GM18499 (cell line): ENCODE measurements around the gene RUNX1.
A peak's percentile ranks its signal among the peaks of the same experiment; 100 is the strongest.

Source experiments
- ATAC-seq: cut with Tn5 transposase; IDR thresholded peaks from one replicate; pipeline ENCODE4 v1.9.1; 2021; ENCODE audit warnings: moderate number of reproducible peaks; ENCODE audit not compliant: insufficient read depth, unreplicated experiment

The RUNX1 gene

DNA sequence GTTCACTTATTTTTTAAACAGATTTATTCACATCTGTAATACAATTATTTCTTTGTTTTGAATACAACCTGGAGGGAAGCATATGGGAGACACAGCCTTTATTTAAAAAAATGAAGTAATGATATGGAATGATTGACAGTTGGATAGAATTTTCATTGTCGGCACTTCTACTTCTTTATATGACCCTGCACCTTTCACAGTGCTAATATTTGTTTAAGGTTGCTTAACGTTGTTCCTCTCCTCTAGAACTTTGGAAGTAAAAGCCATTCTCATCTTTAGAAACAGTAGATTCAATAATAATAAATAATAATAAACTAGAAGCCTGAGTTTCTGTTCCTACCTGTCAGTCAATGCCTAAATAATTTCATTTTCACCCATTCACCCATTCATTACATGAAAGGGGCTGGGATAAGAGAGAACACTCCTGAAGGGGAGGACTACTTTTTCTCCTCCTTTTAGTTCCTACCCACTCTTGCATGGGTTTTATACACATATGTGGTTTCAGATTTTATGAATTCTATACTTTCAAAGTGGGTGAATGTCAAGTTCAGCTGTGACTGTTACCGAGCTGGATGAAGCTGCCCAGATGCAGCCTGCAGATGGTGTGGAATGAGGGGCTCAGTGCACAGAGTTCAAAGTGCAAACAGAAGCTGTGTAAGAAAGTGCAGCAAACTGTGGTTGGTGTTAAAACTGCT is 9.4 kb downstream of the RUNX1 start:
- no peak for ATAC-seq

DNA sequence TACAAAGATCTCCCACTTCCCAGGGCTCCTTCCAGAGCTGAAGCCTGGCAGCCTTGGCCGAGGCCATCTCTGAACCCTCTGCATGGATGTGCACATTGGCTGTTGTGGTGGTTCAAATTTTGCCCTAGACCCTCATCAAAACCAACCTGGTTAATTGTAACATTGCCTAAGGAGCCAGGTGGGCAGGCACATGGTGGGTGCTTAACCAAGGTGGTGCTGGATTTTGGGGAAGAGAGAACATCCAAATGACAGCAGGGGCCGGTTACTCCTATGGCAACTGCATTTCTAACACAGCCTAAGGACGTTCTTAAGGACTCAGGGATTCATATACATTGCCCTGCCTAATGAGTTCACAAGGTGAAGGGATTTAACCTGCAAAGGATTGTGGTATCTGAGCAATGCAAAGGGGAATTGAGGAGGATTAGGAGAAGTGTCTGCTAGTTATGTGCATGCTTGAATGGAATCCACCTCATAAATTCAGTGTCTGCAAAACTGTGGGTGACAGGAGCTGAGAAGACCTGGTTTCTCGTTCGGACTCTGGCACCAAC is 10.3 kb downstream of the RUNX1 start:
- no peak for ATAC-seq

DNA sequence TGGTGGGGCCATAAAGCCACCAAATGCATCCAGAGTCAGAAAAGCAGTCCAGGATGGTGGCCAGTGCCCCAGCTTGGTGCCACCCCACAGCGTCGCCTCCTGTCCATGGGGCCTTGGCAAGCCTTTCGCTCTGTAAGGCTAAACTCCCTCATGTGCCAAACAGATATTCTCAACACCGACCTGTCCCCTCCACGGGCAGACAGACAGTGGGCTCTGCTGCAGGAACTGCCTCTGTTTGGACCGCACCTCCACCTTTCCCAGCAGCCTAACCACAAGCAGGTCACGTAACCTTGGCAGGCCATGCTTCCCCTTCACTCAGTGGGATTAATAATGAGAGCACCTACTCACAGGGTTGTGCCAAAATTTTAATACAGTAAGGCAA is 11.7 kb downstream of the RUNX1 start:
- no peak for ATAC-seq

DNA sequence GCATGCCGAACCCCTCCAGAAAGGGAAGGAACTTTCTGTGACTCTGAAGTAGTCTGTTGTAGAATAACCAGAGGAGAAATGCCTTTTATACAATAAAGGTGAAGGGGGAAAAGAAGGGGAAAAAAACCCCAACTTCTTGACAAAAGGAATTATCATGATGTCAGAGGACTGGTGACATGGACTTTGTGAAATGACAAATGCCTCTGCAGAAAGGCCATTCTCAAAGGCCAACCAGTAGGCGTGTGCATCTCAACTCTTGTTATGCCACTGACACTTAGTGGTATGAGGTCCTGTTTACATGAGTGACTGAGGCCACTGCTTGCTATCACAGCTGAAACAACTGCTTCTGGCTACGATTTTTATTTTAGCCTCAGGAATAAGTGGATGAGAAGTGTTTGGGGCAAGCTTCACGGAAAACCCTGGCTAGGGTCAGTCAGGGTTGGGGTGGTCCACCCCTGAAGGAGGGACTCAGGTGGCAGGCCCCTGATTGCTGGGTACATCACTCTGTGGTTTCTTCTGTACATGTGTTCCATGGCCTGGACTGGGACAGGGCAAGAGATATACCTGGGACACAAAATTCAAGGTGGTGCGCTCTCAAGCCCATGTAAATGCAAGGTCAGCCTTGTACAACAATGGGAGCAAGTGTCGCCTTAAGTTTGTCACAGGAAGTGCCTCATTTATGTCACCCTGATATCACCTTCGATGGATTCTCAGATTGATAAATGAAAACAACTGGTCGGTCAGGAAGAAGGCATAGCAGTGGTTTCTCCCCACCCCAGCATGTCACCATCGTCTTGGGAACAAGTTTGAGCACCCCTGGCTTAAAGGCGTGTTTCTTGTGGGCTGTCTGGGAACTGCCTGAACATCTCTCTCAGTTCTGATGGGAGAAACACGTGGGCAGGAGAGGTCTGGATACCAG is 12.4 kb downstream of the RUNX1 start:
- no peak for ATAC-seq

DNA sequence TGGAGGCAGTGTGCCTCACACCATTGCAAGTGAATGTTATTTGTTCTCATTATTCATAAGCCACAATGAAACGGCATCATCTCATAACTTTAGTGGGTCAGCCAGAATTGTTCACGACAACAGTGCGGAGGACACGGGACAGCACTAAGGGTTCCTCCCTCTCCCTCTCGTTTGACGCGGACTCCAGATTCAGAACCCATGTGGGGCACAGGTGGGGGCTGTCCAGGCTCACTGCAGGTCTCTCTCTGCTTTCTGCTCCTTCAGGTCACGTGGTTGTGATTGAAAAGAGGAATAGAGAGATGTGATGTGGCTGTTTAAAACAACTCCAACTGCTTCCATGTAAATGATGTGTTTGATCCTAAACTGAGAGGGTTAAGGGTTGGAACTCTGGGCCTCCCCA is 13.5 kb downstream of the RUNX1 start:
- no peak for ATAC-seq

DNA sequence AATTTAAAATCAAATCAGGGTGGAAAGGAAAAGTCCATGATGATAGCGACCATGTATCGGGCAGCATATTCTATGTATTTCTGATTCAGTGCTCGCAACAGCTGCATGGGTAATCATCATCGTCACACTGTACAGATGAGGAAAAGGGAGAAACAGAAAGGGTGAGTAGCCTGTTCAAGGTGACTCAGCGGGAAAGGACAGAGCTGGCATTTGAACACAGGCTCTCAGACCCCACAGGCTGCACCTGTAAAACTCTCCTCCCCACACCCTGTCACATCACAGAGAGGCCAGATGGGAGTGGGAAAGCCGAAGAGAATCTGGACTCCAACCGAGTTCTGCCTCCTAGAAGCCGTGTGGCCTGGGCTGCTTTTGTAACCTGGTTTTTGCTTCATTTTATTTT is 14.0 kb downstream of the RUNX1 start:
- no peak for ATAC-seq

DNA sequence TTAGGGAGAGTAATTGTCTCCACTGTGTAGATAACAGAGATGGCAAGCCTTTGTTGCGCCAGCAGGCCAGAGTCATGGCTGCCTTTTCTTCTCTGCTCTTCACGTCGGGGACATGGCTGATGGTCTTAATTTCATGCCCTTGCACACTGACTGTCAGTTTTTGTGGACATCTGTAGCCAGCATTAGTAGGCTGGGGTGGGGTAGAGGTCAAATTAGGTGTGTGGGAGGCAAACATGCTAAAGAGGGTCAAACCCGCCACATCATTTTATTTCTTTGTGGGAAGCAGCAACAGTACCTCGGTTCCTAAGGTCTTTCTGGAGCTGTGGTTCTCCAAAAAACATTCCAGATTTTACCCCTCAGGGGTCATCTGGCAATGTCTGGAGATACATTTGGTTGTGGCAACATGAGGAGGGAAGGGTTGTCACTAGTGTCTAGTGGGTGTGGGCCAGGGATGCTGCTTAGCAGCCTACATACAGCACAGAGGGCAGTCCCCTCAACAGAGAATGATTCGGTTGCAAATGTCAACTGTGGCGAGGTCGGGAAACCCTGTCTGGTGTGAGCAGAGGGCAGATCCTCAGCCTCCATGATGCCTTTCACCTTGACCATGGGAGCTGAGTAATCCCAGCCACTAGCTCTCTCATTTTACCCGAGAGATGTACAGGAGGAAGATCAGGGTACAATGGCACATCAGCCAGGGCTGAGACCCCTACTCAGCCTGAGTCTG is 14.7 kb downstream of the RUNX1 start:
- ATAC-seq = no peak

DNA sequence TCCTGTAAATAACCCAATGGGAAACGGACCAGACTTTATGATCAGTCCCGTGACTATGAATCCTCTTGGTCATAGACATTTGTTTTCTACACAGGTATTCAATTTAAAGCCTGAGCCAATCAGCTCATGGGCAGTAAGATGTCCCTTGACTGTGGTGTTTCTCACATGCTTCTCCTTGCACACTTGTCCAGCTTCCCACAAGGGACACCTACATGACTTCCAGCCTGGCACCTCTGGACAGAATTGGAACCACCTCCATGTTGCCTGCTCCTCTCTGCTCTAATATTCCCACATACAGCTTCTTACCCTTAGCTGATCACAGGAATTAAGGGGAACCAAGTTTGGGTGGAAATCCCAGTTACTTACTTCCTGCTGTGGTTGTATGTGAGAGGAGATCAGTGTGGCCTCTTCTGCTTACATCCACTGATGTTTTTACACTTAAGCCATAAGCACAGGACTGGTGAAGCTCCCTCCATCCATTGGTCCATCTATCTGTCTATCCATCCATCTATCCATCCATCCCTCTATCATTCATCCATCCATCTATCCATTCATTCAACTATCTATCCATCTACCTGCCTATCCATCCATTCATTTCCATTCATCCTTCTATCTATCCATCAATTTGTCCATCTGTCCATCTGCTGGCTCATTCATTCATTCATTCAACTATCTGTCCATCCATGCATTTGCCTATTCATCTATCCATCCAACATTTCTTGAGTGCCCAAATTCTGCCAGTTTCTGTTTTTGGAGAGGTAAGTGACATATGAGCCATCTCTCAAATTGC is 16.4 kb downstream of the RUNX1 start:
- no peak for ATAC-seq

DNA sequence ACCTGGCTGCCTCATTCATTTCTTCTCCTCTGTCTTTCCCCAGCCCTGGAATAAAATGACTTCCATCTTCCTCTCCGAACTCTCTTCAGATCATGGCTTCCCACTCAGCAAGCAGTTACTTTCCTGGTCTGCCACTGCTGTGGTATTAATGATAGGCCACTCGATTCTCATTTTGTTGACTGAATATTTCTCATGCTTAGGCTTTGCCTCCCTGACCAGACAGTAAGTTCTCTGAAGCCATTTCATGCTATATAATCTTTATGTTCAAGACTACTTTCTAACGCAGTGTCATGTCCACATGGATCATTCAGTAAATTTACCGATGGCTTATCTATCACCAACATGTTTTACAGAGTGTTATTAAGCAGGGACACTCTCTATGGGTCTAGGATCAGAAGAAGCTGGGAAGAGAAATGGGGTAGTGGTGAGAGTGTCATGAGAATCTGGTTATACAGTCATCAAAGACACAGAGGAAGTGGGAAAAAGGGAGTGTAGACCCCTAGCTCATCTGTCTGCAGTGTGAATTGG is 20.6 kb downstream of the RUNX1 start:
- ATAC-seq = no peak

DNA sequence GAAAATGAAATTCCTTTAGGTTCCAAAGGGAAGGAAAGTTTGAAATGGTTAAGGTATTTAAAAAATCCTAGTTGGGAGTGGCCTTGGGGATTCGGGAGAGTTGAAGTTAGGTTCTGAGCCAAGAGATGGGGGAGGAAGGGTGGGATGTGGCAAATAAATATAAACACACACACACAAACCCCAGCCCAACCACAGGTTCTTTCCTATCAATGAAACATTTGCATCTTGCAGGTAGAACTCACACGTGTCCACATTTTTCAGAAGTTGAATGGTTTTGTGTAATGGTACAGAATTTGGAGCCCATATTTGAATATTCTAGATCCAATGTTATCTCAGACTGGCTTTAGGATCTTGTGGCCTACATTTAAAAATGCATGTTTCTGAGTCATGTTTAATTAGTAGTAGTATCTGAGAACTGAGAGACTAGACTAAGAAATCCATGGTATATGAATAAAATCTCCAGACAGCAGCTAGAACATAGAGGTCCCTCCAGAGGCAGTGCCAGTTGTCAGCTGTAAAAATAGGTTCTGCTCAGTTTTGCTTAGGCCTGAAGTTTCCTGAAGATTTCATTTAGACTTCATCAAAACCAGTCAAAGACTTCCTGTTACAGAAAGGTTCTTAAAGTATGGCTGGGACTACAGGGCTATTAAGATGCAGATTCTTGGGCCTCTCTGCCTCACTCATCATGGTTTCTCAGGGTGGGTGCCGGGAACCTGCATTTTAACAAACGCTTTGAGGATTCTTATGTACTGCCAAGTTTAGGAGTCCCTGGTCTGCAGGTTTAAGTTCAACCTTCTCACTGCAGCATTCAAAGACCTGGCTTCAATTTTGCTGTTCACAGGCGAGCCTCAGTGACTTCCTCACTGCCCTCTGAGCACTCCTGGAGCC is 21.3 kb downstream of the RUNX1 start:
- ATAC-seq = no peak

DNA sequence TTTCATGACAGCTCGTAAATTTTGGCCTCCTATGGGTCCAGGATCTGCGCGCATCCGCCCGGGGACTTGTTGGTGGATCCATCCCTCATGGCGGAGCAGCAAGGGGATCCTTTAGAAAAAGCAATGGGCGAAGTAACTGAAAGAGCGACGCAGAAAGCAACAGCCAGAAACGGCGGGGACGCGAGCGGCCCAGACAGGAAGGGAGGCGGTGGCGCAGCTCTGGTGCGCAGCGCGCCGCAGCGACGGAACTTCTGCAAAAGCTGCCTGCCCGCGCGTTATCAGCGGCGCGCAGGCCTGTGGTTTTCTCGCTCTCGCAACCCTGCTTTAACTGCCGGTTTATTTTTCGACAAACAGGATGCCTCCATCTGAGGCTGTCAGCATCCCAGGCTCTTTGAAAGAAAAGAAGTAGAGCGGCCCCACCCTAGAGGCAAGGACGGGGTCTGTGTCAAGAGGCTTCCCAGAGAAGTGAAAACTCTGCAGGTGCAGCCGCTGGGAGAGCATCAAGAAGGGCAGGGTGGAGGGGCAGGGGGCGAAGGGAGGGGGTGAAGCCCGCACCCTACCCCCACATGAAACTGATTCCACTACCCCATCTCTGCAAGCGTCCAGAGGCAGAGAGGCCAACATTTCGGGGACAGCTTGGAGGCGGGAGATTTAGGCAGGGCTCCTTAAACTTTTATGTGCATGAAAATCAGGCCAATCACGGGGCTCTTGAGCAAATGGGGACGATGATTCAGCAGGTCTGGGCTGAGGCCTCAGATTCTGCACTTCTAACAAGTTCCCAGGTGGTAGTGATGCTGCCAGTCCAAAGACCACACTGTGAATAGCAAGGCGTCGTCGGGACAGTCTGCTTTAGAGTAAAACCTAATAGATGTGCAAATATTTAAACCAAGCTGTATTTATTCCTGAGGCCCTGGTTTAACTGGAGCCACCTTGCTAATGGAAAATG is 22.2 kb downstream of the RUNX1 start:
- peak; percentile 55 for ATAC-seq

DNA sequence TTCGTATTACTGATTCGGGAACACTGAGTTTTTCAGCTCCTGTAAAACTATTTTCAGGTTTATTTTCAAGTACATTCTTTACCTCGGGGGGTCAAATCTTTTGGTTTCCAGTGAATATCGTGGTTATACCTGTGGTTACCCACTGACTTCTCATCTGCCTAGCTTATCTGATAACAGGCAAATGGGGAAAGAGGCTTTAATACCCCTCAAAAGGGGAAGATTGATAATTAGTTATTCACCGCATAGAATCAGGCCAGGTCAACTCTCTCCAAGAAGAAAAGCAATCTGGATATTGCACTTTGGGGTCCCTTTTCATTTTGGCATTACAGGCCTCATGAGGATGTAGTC is 23.0 kb downstream of the RUNX1 start:
- no peak for ATAC-seq

DNA sequence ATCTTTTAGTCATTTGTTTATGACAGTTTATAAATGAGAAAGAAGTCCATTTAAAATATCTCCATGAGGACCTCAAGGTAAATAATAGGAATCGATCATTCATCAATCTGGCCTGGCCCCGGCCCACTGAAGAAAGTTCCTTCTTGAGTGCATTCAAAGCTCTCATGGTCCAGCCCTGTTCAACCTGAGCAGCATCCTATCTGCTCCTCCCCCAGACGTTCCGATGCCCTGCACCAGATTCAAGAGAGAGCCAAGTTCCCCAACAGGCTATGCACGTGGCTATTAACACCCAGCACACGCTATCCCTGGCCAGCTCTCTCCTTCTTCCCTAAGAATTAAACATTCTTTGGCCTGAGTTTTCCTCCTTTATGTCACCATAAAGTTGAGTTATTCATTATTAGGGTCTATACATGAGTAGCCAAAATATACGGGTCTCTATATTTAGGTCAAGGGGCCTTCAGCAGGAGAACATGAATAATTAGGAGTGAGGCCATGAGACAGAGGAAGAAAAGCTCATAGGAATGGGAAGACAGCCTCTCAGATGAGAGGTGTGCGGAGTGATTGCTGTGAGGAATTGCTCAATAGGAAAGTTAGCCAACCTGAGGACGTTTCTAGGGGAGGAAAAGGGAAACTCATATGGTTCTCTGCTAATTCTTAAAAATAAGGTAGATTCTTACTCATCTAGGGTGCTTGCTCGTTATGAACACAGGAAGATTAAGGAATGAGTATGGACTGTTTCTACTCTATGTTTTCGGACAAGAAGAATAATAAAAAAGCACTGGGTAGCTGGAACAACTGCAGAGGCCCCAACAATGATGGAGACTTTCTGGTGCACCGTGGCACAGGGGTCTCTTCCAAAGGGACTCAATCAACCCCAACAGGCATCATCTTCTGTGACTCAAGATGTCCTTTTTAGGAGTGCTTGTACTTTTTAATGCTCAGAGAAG is 23.6 kb downstream of the RUNX1 start:
- ATAC-seq = no peak

DNA sequence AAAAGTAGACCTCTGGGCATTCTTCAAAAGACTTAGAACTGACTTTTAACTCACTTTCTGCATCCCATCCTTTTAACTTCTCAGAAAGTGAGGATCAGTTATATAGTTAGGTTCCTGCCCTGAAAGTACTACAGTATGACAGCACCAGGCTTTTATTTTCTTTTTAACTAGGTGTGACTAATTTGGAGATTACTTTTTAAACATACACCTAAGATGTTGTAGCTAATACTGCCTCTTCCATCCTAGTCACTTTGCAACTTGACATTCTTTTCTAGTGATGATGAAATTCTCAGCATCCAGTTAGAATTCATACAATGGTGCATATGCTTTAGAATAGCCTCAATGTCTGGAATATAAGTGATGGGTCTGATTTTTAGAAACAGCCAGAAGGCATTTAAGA is 24.6 kb downstream of the RUNX1 start:
- no peak for ATAC-seq

DNA sequence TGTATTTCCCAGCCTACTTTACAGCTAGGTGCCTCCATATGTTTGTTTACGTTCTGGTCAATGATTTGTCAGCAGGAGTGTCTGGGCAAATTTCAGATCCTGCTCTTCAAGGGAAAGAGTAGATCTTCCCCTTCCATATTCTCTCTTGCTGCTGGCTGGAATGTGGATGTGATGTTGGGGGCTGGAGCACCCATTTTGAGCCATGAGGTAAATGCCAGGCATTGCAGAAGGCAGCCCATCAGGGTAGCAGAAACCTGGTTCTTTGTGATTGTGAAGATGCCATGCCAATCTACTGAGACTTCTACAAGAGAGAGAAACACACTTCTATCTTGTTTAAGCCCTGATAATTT is 25.1 kb downstream of the RUNX1 start:
- ATAC-seq = no peak

DNA sequence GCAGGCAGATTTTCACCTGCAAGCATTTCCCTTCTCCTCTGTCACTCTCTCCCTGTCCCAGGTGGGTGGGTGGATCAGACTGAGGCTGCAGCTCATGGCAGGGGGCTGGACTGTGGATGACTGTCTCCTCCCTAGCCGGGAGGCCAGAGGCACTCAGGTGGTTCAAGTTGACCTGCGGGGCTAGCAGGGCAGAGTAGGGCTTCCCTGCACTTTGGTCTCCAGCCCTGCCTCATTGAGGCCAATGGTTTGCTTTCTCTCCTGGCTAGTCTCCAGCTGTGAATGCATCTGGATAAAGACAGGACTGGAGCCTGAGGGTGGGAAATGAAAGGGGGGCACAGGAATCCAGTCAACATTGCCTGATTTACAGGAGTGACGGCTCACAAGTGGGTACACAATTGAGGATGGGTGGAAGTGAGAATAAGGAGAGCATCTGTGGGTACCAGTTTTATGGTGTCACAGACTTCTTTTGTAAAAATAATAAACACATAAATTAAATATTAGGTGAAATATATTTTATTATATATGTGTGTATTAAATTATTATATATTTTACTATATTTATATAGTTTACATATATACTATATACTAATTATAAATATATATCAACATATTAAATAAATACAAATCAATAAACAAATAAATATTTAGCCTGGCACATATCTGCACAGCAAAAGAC is 25.6 kb downstream of the RUNX1 start:
- no peak for ATAC-seq
